ENCODE results near the gene PIH1D1. TPM values are rescaled to one million over a fixed set of nuclear protein-coding genes. Genes with fewer than 3 reads are reported as not detected.

Gene PIH1D1
- total and polyA plus RNA-seq, 2 of the 13 experiments (the other 11 are each of a cell fraction or from before 2014, with no cell fraction given) = 110 to 137 TPM

DNA sequence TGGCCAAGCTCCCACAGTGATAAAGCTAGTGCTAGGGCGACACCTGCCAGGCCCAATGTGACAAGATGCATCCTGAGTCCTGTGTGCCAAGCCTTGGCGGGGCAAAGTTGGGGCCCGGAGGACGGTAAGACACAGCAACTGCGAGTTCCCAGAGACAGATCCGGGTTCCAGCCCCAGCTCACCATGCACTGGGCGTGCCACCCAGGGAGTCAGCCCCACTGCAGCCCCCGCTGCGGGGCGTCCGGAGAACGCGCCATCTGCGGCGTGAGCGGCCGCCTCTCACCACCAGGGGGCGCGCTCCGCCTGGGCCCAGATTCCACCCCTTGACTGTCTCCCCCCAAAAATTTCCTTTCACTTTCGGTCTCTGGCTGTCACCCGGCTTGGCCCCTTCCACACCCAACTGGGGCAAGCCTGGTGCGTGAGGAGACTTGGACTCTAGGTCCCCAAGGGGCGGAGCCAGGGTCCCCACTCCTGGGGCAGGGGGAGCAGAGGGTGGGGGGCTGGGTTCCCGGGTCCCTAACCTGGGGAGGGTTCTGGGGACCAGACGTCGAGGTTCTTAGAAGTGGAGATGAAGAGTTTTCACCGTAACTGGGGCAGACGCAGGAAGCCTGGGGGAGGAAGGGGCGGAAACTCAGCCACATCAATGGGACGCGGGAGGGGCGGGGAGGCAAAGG is 22.4 kb upstream of the PIH1D1 start, which contains the start of gene FLT3LG (continued):
- TF ChIP-seq, protein P1, sequence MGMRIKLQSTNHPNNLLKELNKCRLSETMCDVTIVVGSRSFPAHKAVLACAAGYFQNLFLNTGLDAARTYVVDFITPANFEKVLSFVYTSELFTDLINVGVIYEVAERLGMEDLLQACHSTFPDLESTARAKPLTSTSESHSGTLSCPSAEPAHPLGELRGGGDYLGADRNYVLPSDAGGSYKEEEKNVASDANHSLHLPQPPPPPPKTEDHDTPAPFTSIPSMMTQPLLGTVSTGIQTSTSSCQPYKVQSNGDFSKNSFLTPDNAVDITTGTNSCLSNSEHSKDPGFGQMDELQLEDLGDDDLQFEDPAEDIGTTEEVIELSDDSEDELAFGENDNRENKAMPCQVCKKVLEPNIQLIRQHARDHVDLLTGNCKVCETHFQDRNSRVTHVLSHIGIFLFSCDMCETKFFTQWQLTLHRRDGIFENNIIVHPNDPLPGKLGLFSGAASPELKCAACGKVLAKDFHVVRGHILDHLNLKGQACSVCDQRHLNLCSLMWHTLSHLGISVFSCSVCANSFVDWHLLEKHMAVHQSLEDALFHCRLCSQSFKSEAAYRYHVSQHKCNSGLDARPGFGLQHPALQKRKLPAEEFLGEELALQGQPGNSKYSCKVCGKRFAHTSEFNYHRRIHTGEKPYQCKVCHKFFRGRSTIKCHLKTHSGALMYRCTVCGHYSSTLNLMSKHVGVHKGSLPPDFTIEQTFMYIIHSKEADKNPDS (CRISPR knock-in tag; IDR thresholded peaks at IDR 0.05) = no peak
- TF ChIP-seq NBN (conservative IDR thresholded peaks at IDR 0.05) = no peak
- TF ChIP-seq TSC22D2 (CRISPR knock-in tag; IDR thresholded peaks at IDR 0.05; ENCODE audit: borderline replicate concordance) = no peak
- TF ChIP-seq MBD4 (IDR thresholded peaks at IDR 0.05; ENCODE audit: borderline replicate concordance, low read length) = no peak
- TF ChIP-seq ZNF674 (CRISPR knock-in tag; IDR thresholded peaks at IDR 0.05; ENCODE audit: low read depth) = no peak
- peak; percentile 61 for TF ChIP-seq YY1 (IDR thresholded peaks at IDR 0.05; ENCODE audit: insufficient read depth, insufficient replicate concordance, low read depth, low read length)
- TF ChIP-seq PHF21A (CRISPR knock-in tag; IDR thresholded peaks at IDR 0.05) = no peak
- TF ChIP-seq, protein P2, sequence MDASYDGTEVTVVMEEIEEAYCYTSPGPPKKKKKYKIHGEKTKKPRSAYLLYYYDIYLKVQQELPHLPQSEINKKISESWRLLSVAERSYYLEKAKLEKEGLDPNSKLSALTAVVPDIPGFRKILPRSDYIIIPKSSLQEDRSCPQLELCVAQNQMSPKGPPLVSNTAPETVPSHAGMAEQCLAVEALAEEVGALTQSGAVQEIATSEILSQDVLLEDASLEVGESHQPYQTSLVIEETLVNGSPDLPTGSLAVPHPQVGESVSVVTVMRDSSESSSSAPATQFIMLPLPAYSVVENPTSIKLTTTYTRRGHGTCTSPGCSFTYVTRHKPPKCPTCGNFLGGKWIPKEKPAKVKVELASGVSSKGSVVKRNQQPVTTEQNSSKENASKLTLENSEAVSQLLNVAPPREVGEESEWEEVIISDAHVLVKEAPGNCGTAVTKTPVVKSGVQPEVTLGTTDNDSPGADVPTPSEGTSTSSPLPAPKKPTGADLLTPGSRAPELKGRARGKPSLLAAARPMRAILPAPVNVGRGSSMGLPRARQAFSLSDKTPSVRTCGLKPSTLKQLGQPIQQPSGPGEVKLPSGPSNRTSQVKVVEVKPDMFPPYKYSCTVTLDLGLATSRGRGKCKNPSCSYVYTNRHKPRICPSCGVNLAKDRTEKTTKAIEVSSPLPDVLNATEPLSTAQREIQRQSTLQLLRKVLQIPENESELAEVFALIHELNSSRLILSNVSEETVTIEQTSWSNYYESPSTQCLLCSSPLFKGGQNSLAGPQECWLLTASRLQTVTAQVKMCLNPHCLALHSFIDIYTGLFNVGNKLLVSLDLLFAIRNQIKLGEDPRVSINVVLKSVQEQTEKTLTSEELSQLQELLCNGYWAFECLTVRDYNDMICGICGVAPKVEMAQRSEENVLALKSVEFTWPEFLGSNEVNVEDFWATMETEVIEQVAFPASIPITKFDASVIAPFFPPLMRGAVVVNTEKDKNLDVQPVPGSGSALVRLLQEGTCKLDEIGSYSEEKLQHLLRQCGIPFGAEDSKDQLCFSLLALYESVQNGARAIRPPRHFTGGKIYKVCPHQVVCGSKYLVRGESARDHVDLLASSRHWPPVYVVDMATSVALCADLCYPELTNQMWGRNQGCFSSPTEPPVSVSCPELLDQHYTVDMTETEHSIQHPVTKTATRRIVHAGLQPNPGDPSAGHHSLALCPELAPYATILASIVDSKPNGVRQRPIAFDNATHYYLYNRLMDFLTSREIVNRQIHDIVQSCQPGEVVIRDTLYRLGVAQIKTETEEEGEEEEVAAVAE (CRISPR knock-in tag; IDR thresholded peaks at IDR 0.05; ENCODE audit: borderline replicate concordance) = no peak
- no peak for TF ChIP-seq ZSCAN5A (CRISPR knock-in tag; IDR thresholded peaks at IDR 0.05; ENCODE audit: borderline replicate concordance)
- TF ChIP-seq CAMTA2 (CRISPR knock-in tag; IDR thresholded peaks at IDR 0.05; ENCODE audit: borderline replicate concordance) = no peak
- TF ChIP-seq RNF219 (CRISPR knock-in tag; IDR thresholded peaks at IDR 0.05) = no peak
- TF ChIP-seq TEAD2 (CRISPR knock-in tag; IDR thresholded peaks at IDR 0.05) = no peak
- TF ChIP-seq ZNF367 (CRISPR knock-in tag; IDR thresholded peaks at IDR 0.05; ENCODE audit: borderline replicate concordance) = no peak
- no peak for TF ChIP-seq ZHX1 (CRISPR knock-in tag; IDR thresholded peaks at IDR 0.05; ENCODE audit: low read depth)
